Omental fat pad (tissue), 4 donors: Measurements from ENCODE around the gene DNM3. TPM values are rescaled to one million over a fixed set of nuclear protein-coding genes. Genes with fewer than 3 reads are reported as not detected.

Experiments
- ATAC-seq: fragments of 150-250 bp; one replicate; pipeline ENCODE4 v1.9.1; 2016; ENCODE audit warnings: mild to moderate bottlenecking, moderate library complexity; ENCODE audit not compliant: low FRiP score
- DNase-seq: peaks from one replicate; pipeline ENCODE4 v3.0.0-alpha.2; 2019; ENCODE audit warnings: low spot score
- CTCF ChIP-seq, 3 donors: fragments of 450-650 bp; IDR thresholded peaks; one replicate each; pipeline ENCODE4 v1.5.1; 2016 to 2017; ENCODE audit warnings: antibody characterized with exemption in 3 of 3, mild to moderate bottlenecking in 3 of 3, moderate library complexity in 2 of 3
- total RNA-seq, 4 donors: library from RNA; depleted of rRNA; stranded (reverse); fragments of >200 nt; gene quantifications; one replicate each; pipeline ENCODE4 v1.1.0, GENCODE V29; 2016

The DNM3 gene
- total RNA-seq, 4 donors from 2014 or later = 2.9 to 15.8 (median 5.5) TPM

GRCh38 chr1:172146141-172146850, 305.0 kb downstream of the DNM3 start:
- ATAC-seq (no peak), DNase-seq (no peak)
- TF ChIP-seq CTCF (IDR thresholded peaks at IDR 0.05) = no peak

- ATAC-seq (no peak), DNase-seq (no peak)
- TF ChIP-seq CTCF (IDR thresholded peaks at IDR 0.05) = no peak
Measured at GRCh38 chr1:172147541-172147940, 306.2 kb downstream of the DNM3 start.

- TF ChIP-seq CTCF (IDR thresholded peaks at IDR 0.05) = no peak
- no peak for DNase-seq
- ATAC-seq = no peak
Measured at GRCh38 chr1:172148213-172148612, 306.9 kb downstream of the DNM3 start.

- no peak for TF ChIP-seq CTCF (IDR thresholded peaks at IDR 0.05)
- DNase-seq (no peak), ATAC-seq (no peak)
Measured at GRCh38 chr1:172148707-172149106, 307.4 kb downstream of the DNM3 start.

GRCh38 chr1:172149346-172149745, 308.0 kb downstream of the DNM3 start:
- no peak for DNase-seq
- no peak for ATAC-seq
- TF ChIP-seq CTCF (IDR thresholded peaks at IDR 0.05) = no peak

- peak; percentile 77 for ATAC-seq
- no peak for DNase-seq
- TF ChIP-seq CTCF (IDR thresholded peaks at IDR 0.05) = no peak
Measured at GRCh38 chr1:172154551-172154950, 313.3 kb downstream of the DNM3 start.

- DNase-seq (no peak), ATAC-seq (no peak)
- TF ChIP-seq CTCF (IDR thresholded peaks at IDR 0.05) = no peak
Measured at GRCh38 chr1:172155766-172156165, 314.5 kb downstream of the DNM3 start.
